ENCODE results near the gene RNPEPL1.

RNPEPL1 gene

DNA sequence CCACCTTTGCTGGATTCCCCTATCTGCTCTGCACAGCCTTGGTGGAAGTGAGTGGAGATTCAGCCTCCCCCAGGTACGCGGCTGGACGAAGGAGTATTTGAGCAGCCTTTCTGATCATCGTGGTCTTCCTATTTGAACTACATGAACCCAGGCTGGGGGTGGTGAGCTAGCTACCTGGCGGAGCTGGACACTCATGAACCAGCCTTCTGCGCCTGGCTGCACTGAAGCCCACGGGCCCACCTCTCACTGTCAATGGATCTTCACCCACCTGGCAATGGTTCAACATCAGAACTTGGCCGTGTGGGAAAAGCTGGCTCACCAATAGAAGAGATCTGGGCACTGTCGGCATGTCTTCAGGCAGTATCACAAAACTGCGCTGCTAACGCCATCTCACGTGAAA, 45.9 kb upstream of the RNPEPL1 start:
- Mint-ChIP-seq H3K4me3 (no peak overlapping the region), H3K27ac (no peak overlapping the region), H3K36me3 (ENCODE audit: low read depth) (peaks cover 93% of the 10 kb centered on the region), H3K9me3 (peaks cover 71% of the 10 kb centered on the region), H3K4me1 (peaks cover 22% of the 10 kb centered on the region), H3K27me3 (ENCODE audit: low read depth, poor library complexity) (peaks cover 24% of the 10 kb centered on the region)
- DNase-seq: no peak
- TF ChIP-seq, protein P1, sequence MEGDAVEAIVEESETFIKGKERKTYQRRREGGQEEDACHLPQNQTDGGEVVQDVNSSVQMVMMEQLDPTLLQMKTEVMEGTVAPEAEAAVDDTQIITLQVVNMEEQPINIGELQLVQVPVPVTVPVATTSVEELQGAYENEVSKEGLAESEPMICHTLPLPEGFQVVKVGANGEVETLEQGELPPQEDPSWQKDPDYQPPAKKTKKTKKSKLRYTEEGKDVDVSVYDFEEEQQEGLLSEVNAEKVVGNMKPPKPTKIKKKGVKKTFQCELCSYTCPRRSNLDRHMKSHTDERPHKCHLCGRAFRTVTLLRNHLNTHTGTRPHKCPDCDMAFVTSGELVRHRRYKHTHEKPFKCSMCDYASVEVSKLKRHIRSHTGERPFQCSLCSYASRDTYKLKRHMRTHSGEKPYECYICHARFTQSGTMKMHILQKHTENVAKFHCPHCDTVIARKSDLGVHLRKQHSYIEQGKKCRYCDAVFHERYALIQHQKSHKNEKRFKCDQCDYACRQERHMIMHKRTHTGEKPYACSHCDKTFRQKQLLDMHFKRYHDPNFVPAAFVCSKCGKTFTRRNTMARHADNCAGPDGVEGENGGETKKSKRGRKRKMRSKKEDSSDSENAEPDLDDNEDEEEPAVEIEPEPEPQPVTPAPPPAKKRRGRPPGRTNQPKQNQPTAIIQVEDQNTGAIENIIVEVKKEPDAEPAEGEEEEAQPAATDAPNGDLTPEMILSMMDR (IDR thresholded peaks at IDR 0.05): no peak

DNA sequence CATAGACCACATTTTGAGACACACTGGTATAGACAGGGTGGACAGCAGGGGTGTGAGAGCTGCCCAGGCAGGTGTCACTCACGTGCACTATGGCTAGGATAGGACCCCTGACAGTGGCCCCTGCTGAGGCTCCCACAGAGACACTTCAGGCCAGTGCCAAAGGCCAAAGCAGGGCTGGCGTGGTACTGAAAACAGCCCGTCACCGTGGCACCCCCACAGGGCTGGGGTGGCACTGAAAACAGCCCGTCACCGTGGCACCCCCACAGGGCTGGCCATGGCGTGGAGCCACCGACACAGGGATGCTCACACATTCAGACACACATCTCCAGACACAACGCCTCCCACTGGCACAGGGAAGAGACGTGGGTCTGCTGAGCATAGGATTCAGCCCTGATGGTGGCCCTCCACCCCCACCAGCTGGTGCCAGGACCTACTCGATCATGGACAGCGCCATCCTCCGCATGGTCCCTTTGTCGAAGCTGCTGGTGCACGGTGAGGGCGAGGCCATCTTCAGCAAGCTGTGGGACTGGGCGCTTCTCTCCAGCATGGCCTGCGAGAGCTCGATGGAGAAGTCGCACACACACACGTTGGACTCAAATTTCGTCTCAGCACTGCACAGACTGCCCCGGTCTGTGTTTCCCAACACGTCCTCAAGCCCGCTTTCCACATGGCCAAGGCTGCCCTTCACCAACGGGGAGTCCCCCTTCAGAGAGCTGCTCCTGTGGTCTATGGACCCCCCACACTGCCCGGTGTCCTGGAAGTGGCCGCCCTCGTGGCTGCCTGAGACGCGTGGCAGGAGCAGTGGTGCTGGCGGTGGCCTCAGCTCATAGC, 44.6 kb upstream of the RNPEPL1 start:
- Mint-ChIP-seq H3K27ac (no peak overlapping the region), H3K9me3 (peaks cover 72% of the 10 kb centered on the region), H3K4me3 (no peak overlapping the region)

DNA sequence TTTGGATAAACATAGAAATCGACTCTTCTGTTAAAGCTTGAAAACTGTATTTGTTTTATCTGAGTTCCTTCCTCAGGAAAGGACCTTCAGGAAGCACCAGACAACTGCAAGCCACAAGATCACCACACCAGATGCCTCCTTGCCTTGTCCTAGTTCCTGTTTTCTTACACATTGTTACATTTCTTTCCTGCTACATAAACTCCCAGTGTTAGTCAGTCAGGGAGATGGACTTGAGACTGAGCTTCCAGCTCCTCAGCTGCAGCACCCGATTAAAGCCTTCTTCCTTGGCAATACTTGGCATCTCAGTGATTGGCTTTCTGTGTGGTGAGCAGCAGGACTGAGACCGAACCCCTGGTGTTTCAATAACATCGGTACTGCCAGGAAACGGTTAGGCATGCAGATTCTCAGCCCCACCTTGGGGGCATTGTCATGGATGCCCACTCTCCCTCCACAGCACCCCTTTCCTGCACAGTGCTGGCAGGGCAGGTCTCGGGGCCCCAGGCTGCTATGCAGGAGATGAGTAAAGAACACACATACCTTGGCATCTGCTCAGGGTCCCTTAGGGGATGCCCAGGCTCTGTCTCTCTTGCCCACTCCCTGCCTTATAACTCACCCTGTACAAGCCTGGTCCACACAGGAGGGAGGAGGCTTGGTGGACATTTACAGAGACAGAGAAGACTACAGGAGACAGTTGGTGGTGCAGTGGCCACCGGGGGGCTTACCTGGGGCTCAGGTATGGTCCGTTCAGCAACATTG, 43.1 kb upstream of the RNPEPL1 start:
- no peak for DNase-seq
- Mint-ChIP-seq H3K9me3 (peaks cover 80% of the 10 kb centered on the region), H3K4me1 (peaks cover 7% of the 10 kb centered on the region), H3K27ac (no peak overlapping the region), H3K4me3 (no peak overlapping the region), H3K36me3 (ENCODE audit: low read depth) (peaks cover 93% of the 10 kb centered on the region), H3K27me3 (ENCODE audit: low read depth, poor library complexity) (peaks cover 12% of the 10 kb centered on the region)
- TF ChIP-seq, protein P1 (IDR thresholded peaks at IDR 0.05): no peak

More for the DNA sequence above, 44.6 kb upstream of the RNPEPL1 start:
- Mint-ChIP-seq H3K36me3 (ENCODE audit: low read depth) (peaks cover 93% of the 10 kb centered on the region), H3K27me3 (ENCODE audit: low read depth, poor library complexity) (peaks cover 21% of the 10 kb centered on the region), H3K4me1 (peaks cover 21% of the 10 kb centered on the region)
- TF ChIP-seq, protein P1 (IDR thresholded peaks at IDR 0.05): no peak
- no peak for DNase-seq

DNA sequence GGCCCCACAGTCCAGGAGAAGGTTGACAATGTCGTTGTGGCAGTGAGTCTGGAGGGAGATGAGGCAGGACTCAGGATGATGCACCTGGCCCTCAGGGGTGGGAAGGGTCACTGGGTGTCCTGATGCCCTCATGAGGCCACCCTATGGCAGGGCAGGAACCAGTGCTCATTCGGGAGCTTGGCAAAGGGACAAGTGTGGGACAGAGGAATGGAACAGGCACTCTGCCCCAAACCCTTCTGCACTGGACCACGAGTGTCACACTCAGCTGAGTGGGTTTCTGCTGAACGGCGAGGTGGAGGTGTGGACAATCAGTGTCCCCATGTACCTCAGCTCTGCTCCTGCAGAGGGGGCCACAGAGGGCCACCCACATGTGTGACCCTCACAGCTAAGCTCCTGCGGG, 42.5 kb upstream of the RNPEPL1 start:
- TF ChIP-seq, protein P1 (IDR thresholded peaks at IDR 0.05): no peak
- Mint-ChIP-seq H3K27ac (no peak overlapping the region), H3K4me1 (peaks cover 2% of the 10 kb centered on the region), H3K36me3 (ENCODE audit: low read depth) (peaks cover 95% of the 10 kb centered on the region), H3K27me3 (ENCODE audit: low read depth, poor library complexity) (peaks cover 8% of the 10 kb centered on the region), H3K9me3 (peaks cover 83% of the 10 kb centered on the region), H3K4me3 (no peak overlapping the region)
- no peak for DNase-seq

DNA sequence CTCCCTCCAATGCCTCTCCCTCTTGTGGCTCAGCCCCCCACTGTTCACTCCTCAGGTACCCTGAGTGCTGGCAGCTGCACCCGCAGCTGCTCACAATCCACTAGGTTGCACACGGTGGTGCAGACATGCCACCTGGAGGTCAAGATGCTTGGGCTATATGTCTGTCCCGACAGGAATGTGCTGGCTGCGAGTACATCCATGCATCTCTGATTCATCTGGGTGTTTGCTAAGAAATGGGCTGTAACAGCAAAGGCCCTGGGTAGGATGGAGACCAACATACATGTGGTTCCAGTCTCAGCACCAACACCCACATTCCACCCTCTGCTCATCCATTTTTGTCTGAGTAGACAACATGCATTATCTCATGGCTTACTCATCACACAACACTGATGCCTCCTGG, 41.8 kb upstream of the RNPEPL1 start:
- Mint-ChIP-seq H3K4me3 (no peak overlapping the region), H3K4me1 (no peaks in the 10 kb centered on the region), H3K27me3 (ENCODE audit: low read depth, poor library complexity) (peaks cover 8% of the 10 kb centered on the region), H3K36me3 (ENCODE audit: low read depth) (peaks cover 96% of the 10 kb centered on the region), H3K9me3 (peaks cover 90% of the 10 kb centered on the region), H3K27ac (no peak overlapping the region)
- DNase-seq: no peak
- TF ChIP-seq, protein P1 (IDR thresholded peaks at IDR 0.05): no peak

Measured in nephron progenitor cell (in vitro differentiated cells).